CD4-positive, alpha-beta T cell treated with Interleukin-15 for 4 hours (primary cell): Measurements from ENCODE around the gene ANKRD40CL.

Source experiments
- DNase-seq: peaks from one replicate; pipeline ENCODE4 v3.0.0-alpha.2; 2020; ENCODE audit warnings: low spot score

The ANKRD40CL gene

GRCh38 chr17:50715471-50715870, 51.8 kb downstream of the ANKRD40CL start:
- DNase-seq = no peak

DNA sequence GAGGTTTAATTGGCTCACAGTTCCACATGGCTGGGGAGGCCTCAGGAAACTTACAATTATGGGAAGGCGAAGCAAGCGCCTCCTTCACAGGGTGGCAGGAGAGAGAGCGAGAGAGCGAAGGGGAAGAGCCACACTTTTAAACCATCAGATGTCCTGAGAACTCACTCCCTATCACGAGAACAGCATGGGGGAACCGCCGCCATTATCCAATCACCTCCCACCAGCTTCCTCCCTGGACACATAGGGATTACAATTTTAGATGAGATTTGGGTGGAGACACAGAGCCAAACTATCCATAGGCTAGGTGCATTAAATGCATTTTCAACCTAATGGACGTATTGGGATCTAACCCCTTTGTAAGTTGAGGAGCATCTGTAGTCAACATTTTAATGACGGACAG, 54.7 kb downstream of the ANKRD40CL start:
- DNase-seq = no peak
